HK-2 (cell line): Measurements from ENCODE around the gene GSN.
"Not testable (repeated sequence)": the region's sequence is repeated elsewhere in the genome, so short reads cannot be mapped to it uniquely, and the experiment has no call there.

ENCODE experiments used
- DNase-seq: peaks from one replicate; pipeline ENCODE4 v3.0.0-alpha.2; 2018; ENCODE audit not compliant: unreplicated experiment

GSN gene

GRCh38 chr9:121288673-121289025 is 20.7 kb downstream of the GSN start:
- DNase-seq: no peak

GRCh38 chr9:121289026-121289771 is 21.2 kb downstream of the GSN start:
- peak; percentile 41 for DNase-seq

- DNase-seq: no peak
Measured at GRCh38 chr9:121289772-121290370, 21.9 kb downstream of the GSN start.

- not testable (repeated sequence) for DNase-seq
Measured at GRCh38 chr9:121291536-121291935, 23.6 kb downstream of the GSN start.

GRCh38 chr9:121292051-121292450 is 24.1 kb downstream of the GSN start:
- no peak for DNase-seq

GRCh38 chr9:121292801-121293241 is 24.9 kb downstream of the GSN start:
- DNase-seq: no peak

GRCh38 chr9:121294151-121294743 is 26.3 kb downstream of the GSN start:
- DNase-seq: no peak

- DNase-seq: no peak
Measured at GRCh38 chr9:121294866-121295661, 27.1 kb downstream of the GSN start.

- DNase-seq: no peak
Measured at GRCh38 chr9:121295662-121296191, 27.8 kb downstream of the GSN start.

- no peak for DNase-seq
Measured at GRCh38 chr9:121296213-121297127, 28.5 kb downstream of the GSN start.

GRCh38 chr9:121297389-121297788 is 29.4 kb downstream of the GSN start:
- no peak for DNase-seq

- DNase-seq: no peak
Measured at GRCh38 chr9:121298016-121298538, 30.1 kb downstream of the GSN start.

- no peak for DNase-seq
Measured at GRCh38 chr9:121298689-121299466, 30.9 kb downstream of the GSN start.

GRCh38 chr9:121299467-121300282 is 31.7 kb downstream of the GSN start:
- no peak for DNase-seq

GRCh38 chr9:121300283-121301119 is 32.5 kb downstream of the GSN start:
- no peak for DNase-seq

- no peak for DNase-seq
Measured at GRCh38 chr9:121301881-121302286, 33.9 kb downstream of the GSN start.

- DNase-seq: no peak
Measured at GRCh38 chr9:121302341-121302740, 34.4 kb downstream of the GSN start.

- DNase-seq: no peak
Measured at GRCh38 chr9:121302786-121303185, 34.8 kb downstream of the GSN start.
